ENCODE data around the gene TPK1.

TPK1 gene

GRCh38 chr7:144513334-144513733 lies 322.5 kb downstream of the TPK1 start:
- H3K4me3 Mint-ChIP-seq: no peak overlapping the region
- H3K36me3 Mint-ChIP-seq (ENCODE audit: low read depth): peaks cover 3% of the 10 kb centered on the region
- no peak overlapping the region for H3K27ac Mint-ChIP-seq
- peaks cover 5% of the 10 kb centered on the region for H3K4me1 Mint-ChIP-seq (ENCODE audit: low read depth)
- H3K27me3 Mint-ChIP-seq: no peaks in the 10 kb centered on the region
- peaks cover 4% of the 10 kb centered on the region for H3K9me3 Mint-ChIP-seq

- no peaks in the 10 kb centered on the region for H3K27me3 Mint-ChIP-seq
- peaks cover 4% of the 10 kb centered on the region for H3K9me3 Mint-ChIP-seq
- H3K27ac Mint-ChIP-seq: no peak overlapping the region
- H3K36me3 Mint-ChIP-seq (ENCODE audit: low read depth): peaks cover 3% of the 10 kb centered on the region
- no peak overlapping the region for H3K4me3 Mint-ChIP-seq
- H3K4me1 Mint-ChIP-seq (ENCODE audit: low read depth): no peaks in the 10 kb centered on the region
These were observed 325.2 kb downstream of the TPK1 start for GRCh38 chr7:144510621-144511020.

- peaks cover 3% of the 10 kb centered on the region for H3K36me3 Mint-ChIP-seq (ENCODE audit: low read depth)
- no peaks in the 10 kb centered on the region for H3K4me1 Mint-ChIP-seq (ENCODE audit: low read depth)
- no peaks in the 10 kb centered on the region for H3K27me3 Mint-ChIP-seq
- no peak overlapping the region for H3K27ac Mint-ChIP-seq
- peaks cover 4% of the 10 kb centered on the region for H3K9me3 Mint-ChIP-seq
- H3K4me3 Mint-ChIP-seq: no peak overlapping the region
These were observed 327.2 kb downstream of the TPK1 start for GRCh38 chr7:144508702-144509101.

- Mint-ChIP-seq H3K36me3 (ENCODE audit: low read depth) (no peaks in the 10 kb centered on the region), H3K27ac (no peak overlapping the region), H3K9me3 (no peaks in the 10 kb centered on the region), H3K4me3 (no peak overlapping the region), H3K27me3 (no peaks in the 10 kb centered on the region), H3K4me1 (ENCODE audit: low read depth) (no peaks in the 10 kb centered on the region)
These were observed 332.6 kb downstream of the TPK1 start for GRCh38 chr7:144503215-144503614.

GRCh38 chr7:144500225-144500624 lies 335.6 kb downstream of the TPK1 start:
- no peaks in the 10 kb centered on the region for H3K4me1 Mint-ChIP-seq (ENCODE audit: low read depth)

GRCh38 chr7:144497282-144497681 lies 338.6 kb downstream of the TPK1 start:
- Mint-ChIP-seq H3K27me3 (no peaks in the 10 kb centered on the region), H3K9me3 (no peaks in the 10 kb centered on the region), H3K27ac (no peak overlapping the region), H3K4me1 (ENCODE audit: low read depth) (no peaks in the 10 kb centered on the region), H3K4me3 (no peak overlapping the region), H3K36me3 (ENCODE audit: low read depth) (peaks cover 3% of the 10 kb centered on the region)

More at GRCh38 chr7:144500225-144500624, 335.6 kb downstream of the TPK1 start:
- Mint-ChIP-seq H3K9me3 (no peaks in the 10 kb centered on the region), H3K36me3 (ENCODE audit: low read depth) (no peaks in the 10 kb centered on the region), H3K27me3 (no peaks in the 10 kb centered on the region), H3K4me3 (no peak overlapping the region), H3K27ac (no peak overlapping the region)

- Mint-ChIP-seq H3K27me3 (no peaks in the 10 kb centered on the region), H3K36me3 (ENCODE audit: low read depth) (peaks cover 10% of the 10 kb centered on the region), H3K9me3 (no peaks in the 10 kb centered on the region), H3K4me1 (ENCODE audit: low read depth) (no peaks in the 10 kb centered on the region), H3K4me3 (no peak overlapping the region), H3K27ac (no peak overlapping the region)
These were observed 341.5 kb downstream of the TPK1 start for GRCh38 chr7:144494355-144494754.

- Mint-ChIP-seq H3K36me3 (ENCODE audit: low read depth) (peaks cover 17% of the 10 kb centered on the region), H3K27me3 (no peaks in the 10 kb centered on the region), H3K4me1 (ENCODE audit: low read depth) (no peaks in the 10 kb centered on the region), H3K27ac (no peak overlapping the region), H3K9me3 (peaks cover 4% of the 10 kb centered on the region), H3K4me3 (no peak overlapping the region)
These were observed 346.3 kb downstream of the TPK1 start for GRCh38 chr7:144489504-144489903.

GRCh38 chr7:144488977-144489376 lies 346.9 kb downstream of the TPK1 start:
- no peaks in the 10 kb centered on the region for H3K4me1 Mint-ChIP-seq (ENCODE audit: low read depth)
- H3K4me3 Mint-ChIP-seq: no peak overlapping the region
- no peaks in the 10 kb centered on the region for H3K27me3 Mint-ChIP-seq
- no peak overlapping the region for H3K27ac Mint-ChIP-seq
- H3K9me3 Mint-ChIP-seq: peaks cover 10% of the 10 kb centered on the region
- peaks cover 17% of the 10 kb centered on the region for H3K36me3 Mint-ChIP-seq (ENCODE audit: low read depth)

- Mint-ChIP-seq H3K9me3 (peaks cover 12% of the 10 kb centered on the region), H3K36me3 (ENCODE audit: low read depth) (peaks cover 17% of the 10 kb centered on the region), H3K27me3 (no peaks in the 10 kb centered on the region), H3K27ac (no peak overlapping the region), H3K4me3 (no peak overlapping the region), H3K4me1 (ENCODE audit: low read depth) (no peaks in the 10 kb centered on the region)
These were observed 348.0 kb downstream of the TPK1 start for GRCh38 chr7:144487901-144488300.

- H3K4me1 Mint-ChIP-seq (ENCODE audit: low read depth): no peaks in the 10 kb centered on the region
- H3K27ac Mint-ChIP-seq: no peak overlapping the region
- H3K9me3 Mint-ChIP-seq: peaks cover 12% of the 10 kb centered on the region
- no peak overlapping the region for H3K4me3 Mint-ChIP-seq
- peaks cover 6% of the 10 kb centered on the region for H3K36me3 Mint-ChIP-seq (ENCODE audit: low read depth)
- no peaks in the 10 kb centered on the region for H3K27me3 Mint-ChIP-seq
These were observed 351.4 kb downstream of the TPK1 start for GRCh38 chr7:144484445-144484844.

- Mint-ChIP-seq H3K27me3 (no peaks in the 10 kb centered on the region), H3K4me1 (ENCODE audit: low read depth) (no peaks in the 10 kb centered on the region), H3K36me3 (ENCODE audit: low read depth) (peaks cover 6% of the 10 kb centered on the region), H3K9me3 (peaks cover 12% of the 10 kb centered on the region), H3K4me3 (no peak overlapping the region), H3K27ac (no peak overlapping the region)
These were observed 352.7 kb downstream of the TPK1 start for GRCh38 chr7:144483189-144483588.

GRCh38 chr7:144481833-144482232 lies 354.0 kb downstream of the TPK1 start:
- Mint-ChIP-seq H3K4me1 (ENCODE audit: low read depth) (no peaks in the 10 kb centered on the region), H3K27ac (no peak overlapping the region), H3K36me3 (ENCODE audit: low read depth) (peaks cover 1% of the 10 kb centered on the region), H3K4me3 (no peak overlapping the region), H3K27me3 (no peaks in the 10 kb centered on the region), H3K9me3 (peaks cover 7% of the 10 kb centered on the region)

GRCh38 chr7:144477348-144477747 lies 358.5 kb downstream of the TPK1 start:
- H3K27me3 Mint-ChIP-seq: no peaks in the 10 kb centered on the region
- H3K4me3 Mint-ChIP-seq: no peak overlapping the region
- no peaks in the 10 kb centered on the region for H3K9me3 Mint-ChIP-seq
- H3K27ac Mint-ChIP-seq: no peak overlapping the region
- H3K36me3 Mint-ChIP-seq (ENCODE audit: low read depth): no peaks in the 10 kb centered on the region
- H3K4me1 Mint-ChIP-seq (ENCODE audit: low read depth): no peaks in the 10 kb centered on the region

- Mint-ChIP-seq H3K4me3 (no peak overlapping the region), H3K9me3 (no peaks in the 10 kb centered on the region), H3K27ac (no peak overlapping the region), H3K27me3 (no peaks in the 10 kb centered on the region), H3K4me1 (ENCODE audit: low read depth) (no peaks in the 10 kb centered on the region), H3K36me3 (ENCODE audit: low read depth) (no peaks in the 10 kb centered on the region)
These were observed 360.8 kb downstream of the TPK1 start for GRCh38 chr7:144474800-144475615.

- Mint-ChIP-seq H3K4me3 (no peak overlapping the region), H3K27ac (no peak overlapping the region), H3K9me3 (no peaks in the 10 kb centered on the region), H3K36me3 (ENCODE audit: low read depth) (no peaks in the 10 kb centered on the region), H3K27me3 (no peaks in the 10 kb centered on the region), H3K4me1 (ENCODE audit: low read depth) (no peaks in the 10 kb centered on the region)
These were observed 361.5 kb downstream of the TPK1 start for GRCh38 chr7:144474363-144474762.

Measured in stimulated activated naive CD8-positive, alpha-beta T cell treated with anti-CD3 and anti-CD28 coated beads, Interleukin-15, Interleukin-2, amounts not matched to agents 100 ng/mL and 50 ng/mL, for 24 hours (primary cell).